Umbilical cord (tissue), 2 donors: ENCODE results near the gene CRISPLD2. TPM values are rescaled to one million over a fixed set of nuclear protein-coding genes. Genes with fewer than 3 reads are reported as not detected.
"Not testable (repeated sequence)": the region's sequence is repeated elsewhere in the genome, so short reads cannot be mapped to it uniquely, and the experiment has no call there.

Experiments used
- DNase-seq: peaks from one replicate; pipeline ENCODE4 v3.0.0-alpha.2; 2015; ENCODE audit warnings: low spot score
- total RNA-seq: library from RNA; depleted of rRNA; stranded (reverse); fragments of >200 nt; gene quantifications from one replicate; pipeline ENCODE4 v1.2.3, GENCODE V29; 2014; ENCODE audit warnings: low replicate concordance; ENCODE audit not compliant: insufficient read depth

The CRISPLD2 gene
- total RNA-seq, 1 donor from 2014 or later: 1,006 TPM

GRCh38 chr16:84929421-84930297 lies 109.9 kb downstream of the CRISPLD2 start:
- no peak for DNase-seq

DNA sequence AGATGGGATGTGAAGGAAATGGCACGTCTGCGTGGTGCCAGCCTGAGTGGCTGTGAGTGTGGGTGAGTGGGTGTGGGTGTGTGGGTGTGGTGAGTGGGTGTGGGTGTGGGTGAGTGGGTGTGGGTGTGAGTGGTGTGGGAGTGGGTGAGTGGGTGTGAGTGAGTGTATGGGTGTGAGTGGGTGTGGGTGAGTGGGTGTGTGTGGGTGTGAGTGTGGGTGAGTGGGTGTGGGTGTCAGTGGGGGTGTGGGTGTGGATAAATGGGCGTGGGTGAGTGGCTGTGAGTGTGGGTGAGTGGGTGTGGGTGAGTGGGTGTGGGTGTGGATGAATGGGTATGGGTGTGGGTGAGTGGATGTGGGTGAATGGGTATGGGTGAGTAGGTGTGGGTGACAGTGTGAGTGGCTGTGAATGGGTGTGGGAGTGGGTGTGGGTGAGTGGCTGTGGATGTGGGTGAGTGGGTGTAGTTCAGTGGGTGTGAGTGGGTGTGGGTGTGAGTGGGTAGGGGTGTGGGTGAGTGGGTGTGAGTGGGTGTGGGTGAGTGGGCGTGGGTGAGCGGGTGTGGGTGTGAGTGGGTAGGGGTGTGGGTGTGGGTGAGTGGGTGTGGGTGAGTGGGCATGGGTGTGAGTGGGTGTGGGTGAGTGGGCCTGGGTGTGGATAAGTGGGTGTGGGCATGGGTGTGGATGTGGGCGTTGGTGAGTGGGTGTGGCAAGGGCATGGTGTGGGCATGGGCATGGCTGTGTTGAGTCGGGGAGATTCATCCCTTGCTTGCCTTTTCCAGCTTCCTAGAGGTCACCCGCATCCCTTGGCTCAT lies 110.7 kb downstream of the CRISPLD2 start:
- no peak for DNase-seq

GRCh38 chr16:84931107-84931494 lies 111.3 kb downstream of the CRISPLD2 start:
- DNase-seq: no peak

DNA sequence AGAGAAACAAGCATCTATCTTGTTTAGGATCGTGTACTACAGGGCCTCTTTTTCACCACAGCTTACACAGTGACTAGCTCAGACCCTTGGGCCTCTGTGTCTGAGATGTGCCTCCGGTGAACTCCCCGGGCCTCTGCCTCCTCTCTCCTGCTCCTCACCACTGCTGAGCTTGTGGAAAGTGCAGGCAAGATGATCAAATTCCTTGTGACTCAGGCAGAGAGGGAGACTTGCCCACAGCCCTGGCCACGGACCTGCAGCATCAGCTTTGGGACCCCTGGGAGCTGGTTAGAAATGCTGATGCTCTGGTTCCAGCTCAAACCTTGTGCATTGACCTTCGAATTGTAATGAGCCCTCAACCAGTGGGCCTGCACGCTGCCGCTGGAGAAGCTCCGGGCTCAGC lies 111.7 kb downstream of the CRISPLD2 start:
- DNase-seq: no peak

- DNase-seq: no peak
Measured at GRCh38 chr16:84932681-84933080, 112.9 kb downstream of the CRISPLD2 start.

DNA sequence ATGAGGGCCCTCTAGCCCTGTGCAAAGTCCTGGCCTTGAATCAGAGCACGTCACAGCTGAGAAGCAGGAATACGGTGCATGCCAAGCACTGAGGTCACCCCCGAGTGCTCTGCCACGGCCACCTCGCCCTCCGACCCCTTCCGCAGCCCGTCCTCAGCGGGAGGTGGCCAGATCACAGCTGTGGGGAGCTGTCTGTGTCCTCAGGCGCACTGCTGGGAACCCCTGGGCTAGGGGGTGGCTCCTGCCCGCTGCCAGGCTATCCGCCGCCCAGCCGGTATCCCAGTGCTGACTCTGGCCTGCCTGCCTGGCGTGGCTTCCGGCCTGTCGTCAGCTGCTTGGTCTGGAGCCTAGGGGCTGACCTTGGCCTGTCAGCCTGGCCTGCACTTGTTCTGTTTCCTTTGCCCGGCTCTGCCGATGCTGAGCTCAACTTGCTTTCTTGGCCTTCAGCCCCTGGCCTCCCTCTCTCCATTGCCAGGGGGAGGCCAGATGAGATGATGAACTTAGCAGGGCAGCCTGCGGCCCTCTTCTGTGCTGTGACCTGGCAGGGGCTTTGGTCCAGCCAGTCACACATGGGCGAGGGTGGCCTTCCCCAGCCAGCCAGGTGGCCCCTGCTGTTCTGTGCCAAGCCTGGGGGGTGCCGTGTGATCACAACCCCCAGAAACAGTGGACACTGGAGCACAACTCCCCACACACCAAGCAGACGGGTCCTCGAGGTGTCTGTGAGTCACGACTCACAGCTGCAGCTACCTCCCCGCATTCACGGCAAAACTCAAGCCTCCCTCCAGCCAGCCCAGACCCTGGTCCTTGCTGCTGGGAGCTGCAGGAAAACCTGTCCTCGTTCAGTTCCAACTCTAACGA lies 114.2 kb downstream of the CRISPLD2 start:
- DNase-seq: no peak

- no peak for DNase-seq
Measured at GRCh38 chr16:84937196-84938005, 117.6 kb downstream of the CRISPLD2 start.

DNA sequence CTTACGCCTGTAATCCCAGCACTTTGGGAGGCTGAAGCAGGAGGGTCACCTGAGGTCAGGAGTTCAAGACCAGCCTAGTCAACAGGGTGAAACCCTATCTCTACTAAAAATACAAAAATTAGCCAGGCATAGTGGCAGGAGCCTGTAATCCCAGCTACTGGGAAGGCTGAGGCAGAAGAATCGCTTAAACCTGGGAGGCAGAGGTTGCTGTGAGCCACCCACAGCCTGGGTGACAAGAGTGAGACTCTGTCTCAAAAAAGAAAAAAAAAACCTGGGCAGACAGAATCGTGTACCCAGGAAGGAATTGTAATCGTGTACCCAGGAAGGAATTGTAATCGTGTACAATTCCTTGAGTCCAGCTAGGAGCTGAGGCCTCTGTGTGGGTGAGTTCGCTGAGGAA lies 118.8 kb downstream of the CRISPLD2 start:
- DNase-seq: not testable (repeated sequence)

DNA sequence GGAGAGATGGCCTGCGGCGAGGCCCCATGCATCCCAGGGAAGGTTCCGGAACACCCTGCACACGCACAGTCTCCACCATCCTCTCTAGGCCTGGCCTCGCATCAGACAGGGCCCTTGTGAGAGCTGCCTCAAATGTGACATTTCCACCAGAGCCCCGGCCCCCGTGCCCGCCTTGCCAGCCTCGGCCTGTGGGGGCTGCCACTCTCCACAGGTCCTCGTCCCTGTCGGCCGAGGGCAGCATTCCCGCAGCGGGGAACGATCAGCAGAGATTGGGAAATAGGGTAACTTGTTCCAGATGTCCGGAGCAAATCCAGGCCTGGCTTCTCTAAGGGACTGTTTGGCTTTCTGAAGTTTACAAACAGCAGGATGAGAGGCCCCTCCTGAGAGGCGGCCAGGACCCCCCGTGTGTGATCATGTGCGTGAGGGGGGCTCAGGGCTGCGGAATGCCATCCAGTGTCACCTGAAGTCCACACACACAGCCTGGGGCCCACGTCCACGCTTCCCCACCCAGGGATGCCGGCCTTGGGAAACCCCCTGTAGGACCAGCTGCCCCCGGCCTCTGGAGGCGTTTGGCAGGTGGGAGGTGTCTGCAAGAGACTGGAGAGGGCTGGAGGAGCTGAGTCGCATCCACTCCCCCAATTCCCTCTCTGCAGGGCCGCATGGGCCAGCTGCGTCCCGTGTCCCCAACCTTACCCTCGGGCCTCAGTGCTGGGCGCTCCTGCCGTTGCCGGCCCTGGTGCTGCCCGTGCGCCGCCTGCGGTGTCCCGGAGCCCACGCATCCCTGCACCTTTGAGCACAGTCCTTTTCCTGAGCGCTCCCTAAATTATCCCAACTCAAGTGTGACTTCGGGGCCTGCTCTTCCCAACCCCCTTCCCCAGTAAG lies 121.1 kb downstream of the CRISPLD2 start:
- peak; percentile 60 for DNase-seq

- no peak for DNase-seq
Measured at GRCh38 chr16:84941921-84942320, 122.1 kb downstream of the CRISPLD2 start.

GRCh38 chr16:84942786-84943185 lies 123.0 kb downstream of the CRISPLD2 start:
- no peak for DNase-seq

DNA sequence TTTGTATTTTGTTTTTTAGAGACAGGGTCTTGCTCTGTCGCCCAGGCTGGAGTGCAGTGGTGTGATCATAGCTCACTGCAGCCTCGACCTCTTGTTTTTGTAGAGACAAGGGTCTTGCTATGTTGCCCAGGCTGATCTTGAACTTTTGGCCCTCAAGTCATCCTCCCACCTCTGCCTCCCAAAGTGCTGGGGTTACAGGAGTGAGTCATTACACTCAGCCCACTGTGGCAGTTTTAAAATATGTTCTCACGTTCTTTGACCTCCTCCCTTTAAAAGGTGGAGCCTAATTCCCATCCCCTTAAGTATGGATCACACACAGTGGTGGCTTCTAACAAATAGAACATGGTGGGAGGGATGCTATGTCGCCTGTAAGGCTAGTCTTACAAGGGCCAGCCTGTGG lies 123.8 kb downstream of the CRISPLD2 start:
- no peak for DNase-seq

DNA sequence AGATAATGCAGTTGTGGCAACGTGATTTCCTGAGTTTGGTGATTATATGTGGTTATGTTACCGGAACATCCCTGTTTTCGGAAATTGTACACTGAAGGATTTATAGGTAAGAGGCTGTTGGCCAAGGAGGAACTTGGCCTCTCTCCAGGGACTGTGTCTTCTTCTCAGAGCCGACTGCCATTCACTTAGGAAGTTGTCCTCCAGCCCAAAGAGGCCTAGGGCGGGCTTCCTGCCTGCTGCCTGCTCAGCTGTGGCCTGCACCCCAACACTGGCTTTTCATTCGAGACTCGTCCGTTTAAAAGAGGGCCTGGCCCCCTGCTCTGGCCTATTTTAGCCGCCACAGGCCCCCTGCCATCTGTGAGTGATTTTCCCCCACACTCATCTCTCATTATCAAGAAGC lies 127.2 kb downstream of the CRISPLD2 start:
- DNase-seq: no peak

GRCh38 chr16:84947996-84948850 lies 128.4 kb downstream of the CRISPLD2 start:
- no peak for DNase-seq

DNA sequence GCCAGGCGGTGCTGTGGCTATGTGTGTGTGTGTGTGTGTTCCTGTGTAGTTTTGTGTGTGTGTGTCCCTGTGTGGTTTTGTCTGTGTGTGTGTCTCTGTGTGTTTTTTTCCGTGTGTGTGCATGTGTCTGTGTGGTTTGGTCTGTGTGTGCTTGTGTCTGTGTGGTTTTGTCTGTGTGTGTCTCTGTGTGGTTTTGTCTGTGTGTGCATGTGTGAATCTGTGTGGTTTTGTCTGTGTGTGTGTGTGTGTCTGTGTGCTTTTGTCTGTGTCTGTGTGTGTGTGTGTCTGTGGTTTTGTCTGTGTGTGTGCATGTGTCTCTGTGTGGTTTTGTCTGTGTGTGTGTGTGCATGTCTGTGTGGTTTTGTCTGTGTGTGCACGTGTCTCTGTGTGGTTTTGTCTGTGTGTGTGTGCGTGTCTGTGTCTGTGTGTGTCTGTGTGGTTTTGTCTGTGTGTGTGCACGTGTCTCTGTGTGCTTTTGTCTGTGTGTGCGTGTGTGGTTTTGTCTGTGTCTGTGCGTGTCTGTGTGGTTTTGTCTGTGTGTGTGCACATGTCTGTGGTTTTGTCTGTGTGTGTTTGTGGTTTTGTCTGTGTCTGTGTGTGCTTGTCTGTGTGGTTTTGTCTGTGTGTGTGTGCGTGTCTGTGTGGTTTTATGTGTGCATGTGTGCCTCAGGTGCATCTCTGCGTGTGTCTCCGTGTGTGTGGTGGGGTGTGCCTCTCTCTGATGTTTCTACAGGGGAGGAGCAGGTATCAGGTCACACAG lies 129.2 kb downstream of the CRISPLD2 start:
- DNase-seq: no peak

DNA sequence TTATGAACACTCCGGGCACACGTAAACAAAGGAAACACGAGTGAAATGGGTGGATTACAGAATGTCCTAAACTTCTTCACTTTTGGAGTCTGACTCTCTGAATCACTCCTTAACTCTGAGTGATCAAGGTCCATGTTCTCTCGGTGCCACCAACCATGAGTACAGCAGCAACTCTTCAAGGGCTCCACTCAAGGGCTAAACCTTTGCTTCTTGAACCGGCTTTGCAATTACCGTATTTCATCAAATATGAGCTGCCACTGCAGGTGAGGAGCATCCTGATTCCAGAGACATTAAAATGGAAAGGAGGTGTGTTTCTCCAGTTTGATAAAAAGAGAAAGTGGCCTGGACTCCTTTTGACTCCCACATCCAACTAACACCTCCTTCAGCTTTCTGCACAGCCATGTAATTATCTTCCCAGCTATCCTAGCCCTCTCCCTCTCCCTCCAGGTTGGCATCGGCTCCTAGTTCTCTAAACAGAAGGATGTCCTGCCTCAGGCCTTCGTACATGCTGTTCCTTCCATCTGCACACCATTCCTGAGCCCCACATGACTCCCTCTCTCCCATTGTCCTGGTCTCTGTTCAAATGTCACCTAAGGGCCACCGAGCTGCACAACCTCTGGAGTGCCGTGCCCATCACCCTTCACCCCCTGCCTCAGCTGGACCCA lies 130.1 kb downstream of the CRISPLD2 start:
- no peak for DNase-seq

DNA sequence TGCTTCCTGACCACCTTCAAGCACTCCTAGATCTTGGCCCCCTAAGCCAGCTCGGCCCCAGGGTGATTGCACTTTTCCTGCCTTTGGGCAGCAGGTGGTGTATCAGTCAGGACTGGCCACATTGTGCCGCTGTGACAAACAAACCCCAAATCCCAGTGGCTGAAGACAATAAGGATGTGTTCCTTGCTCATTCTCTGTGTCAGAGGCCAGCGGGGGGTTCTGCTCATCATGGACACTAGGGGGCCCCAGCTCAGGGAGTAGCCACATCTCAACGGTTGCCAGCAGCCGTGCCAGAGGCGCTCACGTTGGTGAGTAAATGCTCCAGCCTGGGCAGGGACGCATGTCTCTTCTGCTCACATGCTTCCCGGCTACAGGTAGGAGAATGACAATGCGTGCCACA lies 131.1 kb downstream of the CRISPLD2 start:
- DNase-seq: no peak
